ENCODE results near the gene USP53. TPM values are rescaled to one million over a fixed set of nuclear protein-coding genes. Genes with fewer than 3 reads are reported as not detected.
"Not testable (repeated sequence)": the region's sequence is repeated elsewhere in the genome, so short reads cannot be mapped to it uniquely, and the experiment has no call there.

Gene USP53
- total RNA-seq, 4 donors from 2014 or later: 34.2 to 56.4 (median 44.8) TPM

DNA sequence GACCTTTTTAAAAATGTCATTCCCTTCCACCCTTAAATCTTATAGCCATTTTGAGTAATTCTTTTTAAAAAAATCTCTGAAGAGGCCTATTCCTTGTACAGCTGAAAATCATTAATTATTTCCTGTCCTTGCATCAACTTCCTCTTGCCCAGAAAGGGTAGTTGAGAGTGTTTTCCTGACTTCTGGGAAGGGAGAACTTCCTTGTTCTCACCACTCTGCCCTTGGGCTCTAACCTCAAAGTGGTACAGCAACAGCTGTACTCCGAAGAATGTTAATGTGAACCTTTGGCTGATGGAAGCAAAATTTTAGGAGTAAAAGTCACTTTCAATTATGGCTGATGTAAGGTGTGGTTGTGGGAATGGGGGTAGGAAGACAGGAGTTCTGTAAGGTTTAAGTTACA, 124.5 kb downstream of the USP53 start:
- no peak overlapping the region for H3K4me3 ChIP-seq (ENCODE audit: low read depth, poor library complexity, severe bottlenecking)
- no peak for TF ChIP-seq POLR2A (IDR thresholded peaks at IDR 0.05)
- TF ChIP-seq, protein P1, sequence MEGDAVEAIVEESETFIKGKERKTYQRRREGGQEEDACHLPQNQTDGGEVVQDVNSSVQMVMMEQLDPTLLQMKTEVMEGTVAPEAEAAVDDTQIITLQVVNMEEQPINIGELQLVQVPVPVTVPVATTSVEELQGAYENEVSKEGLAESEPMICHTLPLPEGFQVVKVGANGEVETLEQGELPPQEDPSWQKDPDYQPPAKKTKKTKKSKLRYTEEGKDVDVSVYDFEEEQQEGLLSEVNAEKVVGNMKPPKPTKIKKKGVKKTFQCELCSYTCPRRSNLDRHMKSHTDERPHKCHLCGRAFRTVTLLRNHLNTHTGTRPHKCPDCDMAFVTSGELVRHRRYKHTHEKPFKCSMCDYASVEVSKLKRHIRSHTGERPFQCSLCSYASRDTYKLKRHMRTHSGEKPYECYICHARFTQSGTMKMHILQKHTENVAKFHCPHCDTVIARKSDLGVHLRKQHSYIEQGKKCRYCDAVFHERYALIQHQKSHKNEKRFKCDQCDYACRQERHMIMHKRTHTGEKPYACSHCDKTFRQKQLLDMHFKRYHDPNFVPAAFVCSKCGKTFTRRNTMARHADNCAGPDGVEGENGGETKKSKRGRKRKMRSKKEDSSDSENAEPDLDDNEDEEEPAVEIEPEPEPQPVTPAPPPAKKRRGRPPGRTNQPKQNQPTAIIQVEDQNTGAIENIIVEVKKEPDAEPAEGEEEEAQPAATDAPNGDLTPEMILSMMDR (IDR thresholded peaks at IDR 0.05): no peak
- 33 to 35% methylated on average over 1 of the region's 1 CpG for WGBS, 2 donors
- no peak for DNase-seq (ENCODE audit: low spot score in 2 of 2)
- intact Hi-C loops (cut with DNase I; ENCODE audit: low total_unique reads): no loop called here

DNA sequence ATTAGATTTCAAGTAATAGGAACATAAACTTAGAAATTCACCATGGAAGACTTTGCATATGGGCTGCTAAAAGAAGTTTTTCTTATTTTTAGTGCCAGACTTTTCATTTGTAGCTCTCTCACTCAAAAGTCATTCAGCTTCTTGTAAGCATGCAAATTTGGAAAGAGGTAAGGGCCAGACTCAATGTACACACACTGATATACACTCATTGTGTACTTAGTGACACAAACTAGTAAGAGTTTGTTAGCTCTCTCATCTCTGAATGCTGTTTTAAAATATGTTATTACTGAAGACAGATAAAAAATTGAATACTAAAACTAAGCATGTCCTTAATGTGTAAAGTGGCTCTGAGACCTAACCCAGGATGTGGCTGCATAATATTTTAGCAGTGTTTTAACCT, 127.4 kb downstream of the USP53 start:
- H3K4me3 ChIP-seq (ENCODE audit: low read depth, poor library complexity, severe bottlenecking); intact Hi-C loops (cut with DNase I; ENCODE audit: low total_unique reads); DNase-seq (ENCODE audit: low spot score in 2 of 2): not testable (repeated sequence)

DNA sequence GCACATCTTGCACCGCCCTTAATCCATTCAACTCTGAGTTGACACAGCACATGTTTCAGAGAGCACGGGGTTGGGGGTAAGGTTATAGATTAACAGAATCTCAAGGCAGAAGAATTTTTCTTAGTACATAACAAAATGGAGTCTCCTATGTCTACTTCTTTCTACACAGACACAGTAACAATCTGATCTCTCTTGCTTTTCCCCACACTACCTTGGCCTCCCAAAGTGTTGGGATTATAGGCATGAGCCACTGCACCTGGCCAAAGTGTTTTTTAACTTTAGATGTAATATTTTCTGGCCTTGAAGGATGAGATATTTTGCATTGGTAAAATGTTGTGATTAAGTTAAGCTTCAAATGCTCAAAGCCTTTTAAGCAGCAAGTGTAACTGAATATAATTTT, 130.8 kb downstream of the USP53 start:
- intact Hi-C loops (cut with DNase I; ENCODE audit: low total_unique reads); H3K4me3 ChIP-seq (ENCODE audit: low read depth, poor library complexity, severe bottlenecking); DNase-seq (ENCODE audit: low spot score in 2 of 2): not testable (repeated sequence)
- WGBS, 2 donors: no CpG with 5 or more reads among the region's 2 CpGs

Other genes starting within 250 kb of the USP53 start
- gene MYOZ2, start 76.9 kb upstream of the USP53 start, total RNA-seq: not detected
- gene FABP2, start 109.4 kb downstream of the USP53 start, total RNA-seq: not detected